VCaP (cell line): ENCODE measurements around the gene TAOK2.

ENCODE experiments used
- H3K27ac ChIP-seq: fragments of 450-650 bp; 2 replicates; pipeline ENCODE4 v1.5.1; 2017
- TF ChIP-seq, protein P1 (sequence below): fragments of 450-650 bp; conservative IDR thresholded peaks from 2 replicates; pipeline ENCODE4 v1.5.1; 2017; ENCODE audit warnings: mild to moderate bottlenecking, moderate library complexity

Gene TAOK2

DNA sequence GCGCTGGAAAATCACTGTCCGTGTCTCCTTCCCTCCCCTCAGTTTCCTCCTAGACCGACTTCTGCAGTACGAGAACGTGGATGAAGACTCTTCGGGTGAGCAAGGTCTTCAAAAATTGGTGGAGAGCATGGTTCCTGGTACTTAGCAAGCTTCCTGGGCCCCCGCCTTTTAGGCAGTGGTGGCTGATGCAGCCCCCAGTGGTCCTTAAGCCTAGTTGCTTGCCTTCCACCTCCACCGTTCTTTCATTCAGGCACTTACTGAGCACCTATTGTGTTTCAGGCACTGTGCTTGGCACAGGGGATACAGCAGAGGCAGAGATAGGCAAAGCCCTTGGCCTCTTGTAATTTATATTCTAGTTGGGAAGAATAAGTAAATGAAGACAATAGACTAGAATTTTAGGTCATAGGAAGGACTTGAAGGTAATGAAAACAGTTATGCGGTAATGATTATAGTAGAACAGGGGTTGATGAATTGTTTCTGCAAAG lies 23.1 kb downstream of the TAOK2 start:
- peak overlapping the region; percentile 90; the same call in 1 of the 2 replicates for H3K27ac ChIP-seq
- TF ChIP-seq, protein P1, sequence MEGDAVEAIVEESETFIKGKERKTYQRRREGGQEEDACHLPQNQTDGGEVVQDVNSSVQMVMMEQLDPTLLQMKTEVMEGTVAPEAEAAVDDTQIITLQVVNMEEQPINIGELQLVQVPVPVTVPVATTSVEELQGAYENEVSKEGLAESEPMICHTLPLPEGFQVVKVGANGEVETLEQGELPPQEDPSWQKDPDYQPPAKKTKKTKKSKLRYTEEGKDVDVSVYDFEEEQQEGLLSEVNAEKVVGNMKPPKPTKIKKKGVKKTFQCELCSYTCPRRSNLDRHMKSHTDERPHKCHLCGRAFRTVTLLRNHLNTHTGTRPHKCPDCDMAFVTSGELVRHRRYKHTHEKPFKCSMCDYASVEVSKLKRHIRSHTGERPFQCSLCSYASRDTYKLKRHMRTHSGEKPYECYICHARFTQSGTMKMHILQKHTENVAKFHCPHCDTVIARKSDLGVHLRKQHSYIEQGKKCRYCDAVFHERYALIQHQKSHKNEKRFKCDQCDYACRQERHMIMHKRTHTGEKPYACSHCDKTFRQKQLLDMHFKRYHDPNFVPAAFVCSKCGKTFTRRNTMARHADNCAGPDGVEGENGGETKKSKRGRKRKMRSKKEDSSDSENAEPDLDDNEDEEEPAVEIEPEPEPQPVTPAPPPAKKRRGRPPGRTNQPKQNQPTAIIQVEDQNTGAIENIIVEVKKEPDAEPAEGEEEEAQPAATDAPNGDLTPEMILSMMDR: no peak

DNA sequence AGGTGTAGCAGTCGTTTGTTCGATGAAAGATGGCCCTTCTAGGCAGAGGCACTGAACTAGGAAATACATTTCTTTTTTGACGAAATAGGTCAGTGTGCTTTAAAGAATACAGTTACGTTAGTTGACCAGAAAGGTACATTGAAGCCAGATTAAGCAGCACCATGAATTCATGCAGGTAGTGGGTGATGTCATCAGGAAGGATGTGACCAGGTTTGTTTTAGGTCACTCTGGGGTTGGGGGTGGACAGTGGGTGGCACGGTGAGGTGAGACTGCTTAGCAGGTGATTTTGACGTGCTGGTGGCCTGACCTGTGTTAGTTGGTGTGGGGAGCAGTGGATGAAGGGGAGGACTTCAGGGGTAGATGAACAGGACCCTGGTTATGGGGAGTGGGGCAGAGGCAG lies 25.9 kb downstream of the TAOK2 start:
- TF ChIP-seq, protein P1: no peak
- H3K27ac ChIP-seq: no peak overlapping the region

DNA sequence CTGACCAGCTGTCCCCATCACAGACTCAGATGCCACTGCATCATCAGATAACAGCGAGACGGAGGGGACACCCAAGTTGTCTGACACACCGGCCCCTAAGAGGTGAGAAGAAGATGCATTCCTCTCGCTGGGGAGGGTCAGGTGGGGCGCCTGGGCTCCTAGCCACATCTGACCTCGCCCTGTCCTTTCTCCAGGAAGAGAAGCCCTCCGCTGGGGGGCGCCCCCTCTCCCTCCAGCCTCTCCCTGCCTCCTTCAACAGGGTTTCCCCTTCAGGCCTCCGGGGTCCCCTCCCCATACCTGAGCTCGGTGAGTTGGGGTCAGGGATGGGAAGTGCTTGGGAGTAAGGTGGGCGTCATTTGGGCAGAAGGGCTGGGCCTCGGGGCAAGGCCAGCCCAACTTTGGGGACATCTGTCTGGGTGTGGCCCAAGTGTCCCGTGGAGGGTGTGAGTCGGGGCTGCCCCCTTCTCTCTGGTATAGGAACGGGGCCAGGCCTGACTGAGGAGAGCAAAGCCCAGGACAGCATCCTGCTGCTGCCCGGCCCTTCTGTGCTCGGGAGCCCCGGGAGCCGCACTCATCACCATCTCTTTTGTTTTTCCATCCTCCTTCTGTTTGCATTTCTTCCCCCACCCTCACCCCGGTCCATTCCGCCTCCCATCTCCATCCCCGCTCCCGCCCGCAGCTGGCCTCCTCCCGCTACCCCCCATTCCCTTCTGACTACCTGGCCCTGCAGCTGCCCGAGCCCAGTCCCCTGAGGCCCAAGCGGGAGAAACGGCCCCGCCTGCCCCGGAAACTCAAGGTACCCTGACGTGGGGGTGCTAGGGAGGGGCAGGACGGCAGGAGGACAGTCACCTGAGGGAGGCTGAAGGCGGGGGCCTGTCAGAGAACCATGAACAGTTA lies 27.3 kb downstream of the TAOK2 start:
- TF ChIP-seq, protein P1: no peak
- H3K27ac ChIP-seq: no peak overlapping the region

DNA sequence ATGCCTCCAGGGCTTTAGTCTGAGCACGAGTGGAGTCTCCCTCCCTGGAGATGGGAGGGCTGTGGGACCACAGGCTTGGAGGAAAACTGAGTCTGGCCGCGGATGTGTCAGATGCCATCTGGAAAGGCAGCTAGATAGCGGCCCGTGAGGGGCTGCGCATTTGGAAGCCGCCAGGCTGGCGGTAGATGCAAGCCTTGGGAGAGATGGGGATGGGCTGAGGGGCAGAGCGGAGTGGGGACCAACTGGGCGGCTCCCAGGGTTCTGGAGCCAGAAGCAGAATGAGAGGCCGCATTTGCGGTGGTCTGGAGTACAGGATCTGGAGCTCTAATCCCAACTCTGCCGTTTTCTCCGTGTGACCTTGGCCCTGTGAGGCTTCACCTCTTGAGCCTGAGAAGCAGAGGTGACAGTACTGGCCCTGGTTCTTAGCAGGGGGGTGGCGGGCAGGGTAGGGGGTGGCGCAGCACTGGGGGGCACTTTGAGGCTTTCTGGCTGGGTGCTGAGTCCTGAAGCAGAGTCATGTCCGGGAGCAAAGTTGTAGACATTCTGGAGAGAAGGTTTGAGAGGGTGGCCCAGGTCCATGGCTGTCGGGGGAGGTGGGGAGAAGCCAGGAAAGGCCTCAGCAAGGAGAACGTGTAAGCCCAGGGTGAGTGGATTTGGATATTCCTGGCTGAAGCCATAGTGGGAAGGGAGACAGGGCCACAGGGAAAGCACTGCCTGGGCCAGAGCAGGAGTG lies 29.1 kb downstream of the TAOK2 start:
- H3K27ac ChIP-seq: no peak overlapping the region
- TF ChIP-seq, protein P1: no peak

DNA sequence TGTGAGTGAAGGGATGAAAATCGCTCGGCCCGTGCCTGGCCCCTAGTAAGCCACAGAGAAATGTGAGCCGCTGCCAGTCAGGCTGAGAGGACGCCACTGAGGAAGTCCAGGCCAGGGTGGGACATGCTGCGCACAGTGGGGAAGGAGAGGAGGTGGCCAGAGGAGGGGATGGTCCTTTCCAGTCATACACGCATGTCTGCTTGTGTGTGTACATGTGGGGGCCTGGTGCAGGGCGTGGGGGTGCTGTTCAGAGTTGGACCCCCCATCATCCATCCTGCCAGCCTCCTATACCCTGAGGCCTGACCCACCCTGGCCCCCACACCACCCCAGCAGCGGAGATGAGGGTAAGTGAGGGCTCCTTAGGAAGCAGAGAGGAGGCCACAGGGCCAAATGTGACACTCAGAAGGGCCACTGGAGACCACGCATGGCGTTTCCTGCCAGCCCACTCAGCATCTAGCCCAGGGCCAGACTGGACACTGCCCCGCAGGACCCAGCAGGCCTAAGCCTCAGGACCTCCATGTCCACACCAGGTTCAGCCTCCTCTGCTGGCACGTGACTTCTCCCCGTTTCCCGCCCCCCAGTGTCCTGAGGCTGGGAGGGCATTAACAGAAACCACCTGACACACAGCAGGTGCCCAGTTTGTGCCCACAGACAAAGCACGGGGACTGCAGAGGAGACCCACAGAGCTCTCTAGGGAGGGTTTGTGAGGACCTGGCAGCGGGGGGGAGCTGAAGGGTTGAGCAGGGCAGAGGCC lies 30.2 kb downstream of the TAOK2 start:
- TF ChIP-seq, protein P1: no peak
- H3K27ac ChIP-seq: no peak overlapping the region

DNA sequence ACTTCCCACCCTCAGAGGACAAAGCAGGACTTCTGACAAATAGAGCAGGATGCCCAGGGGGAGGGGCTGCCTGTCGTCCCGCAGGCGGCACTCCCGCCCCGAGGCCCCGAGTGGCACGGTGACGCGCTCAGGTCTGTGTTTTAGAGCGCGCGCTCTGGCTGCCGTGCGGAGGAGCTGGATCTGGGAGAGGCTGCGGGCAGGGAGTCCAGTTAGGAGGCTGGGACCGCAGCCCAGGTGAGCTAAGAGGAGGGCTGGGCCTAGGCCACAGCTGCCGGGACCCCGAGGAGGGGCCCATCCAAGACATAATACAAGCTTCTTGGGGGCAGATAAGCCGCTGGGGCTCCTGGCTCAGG lies 30.7 kb downstream of the TAOK2 start:
- TF ChIP-seq, protein P1: no peak
- H3K27ac ChIP-seq: no peak overlapping the region

DNA sequence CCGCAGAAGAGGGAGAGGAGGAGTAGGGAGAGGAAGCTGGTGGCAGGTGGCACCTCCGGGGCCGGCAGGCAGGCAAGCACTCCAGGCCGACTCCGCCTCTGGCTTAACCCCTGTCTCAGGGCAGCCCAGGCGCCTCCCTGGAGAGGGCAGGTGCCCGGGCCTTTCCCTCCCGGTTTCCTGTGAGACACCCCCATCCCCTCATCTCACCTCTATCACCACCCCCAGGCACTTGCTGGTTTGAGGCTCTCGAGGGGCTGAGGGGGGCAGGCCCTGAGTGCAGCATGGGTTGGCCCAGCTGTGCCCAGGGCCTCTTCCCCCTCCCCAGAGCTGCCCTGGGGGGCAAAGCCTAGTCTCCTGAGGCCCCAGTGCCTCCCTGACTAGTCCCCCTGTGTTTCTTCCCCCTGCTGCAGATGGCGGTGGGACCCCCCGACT lies 31.2 kb downstream of the TAOK2 start:
- H3K27ac ChIP-seq: no peak overlapping the region
- TF ChIP-seq, protein P1: no peak
